HG02798 (cell line): Measurements from ENCODE around the gene MGAT4D.
"Not testable (repeated sequence)": the region's sequence is repeated elsewhere in the genome, so short reads cannot be mapped to it uniquely, and the experiment has no call there.

ENCODE experiments used
- ATAC-seq: cut with Tn5 transposase; IDR thresholded peaks from one replicate; pipeline ENCODE4 v1.9.1; 2021; ENCODE audit warnings: mild to moderate bottlenecking; ENCODE audit not compliant: unreplicated experiment, poor library complexity

MGAT4D gene

GRCh38 chr4:140444347-140444746 lies 53.7 kb downstream of the MGAT4D start:
- ATAC-seq: not testable (repeated sequence)

GRCh38 chr4:140439644-140440142 lies 58.4 kb downstream of the MGAT4D start:
- no peak for ATAC-seq

GRCh38 chr4:140427919-140428471 lies 70.1 kb downstream of the MGAT4D start:
- ATAC-seq: no peak

GRCh38 chr4:140427106-140427918 lies 70.8 kb downstream of the MGAT4D start, which contains the start of gene CLGN:
TSS of gene CLGN (minus strand) at chr4:140427648. CDS start at chr4:140413078, 14,570 bp downstream.
- ATAC-seq: peak; percentile 93

- peak; percentile 11 for ATAC-seq
These were observed 71.4 kb downstream of the MGAT4D start for GRCh38 chr4:140426610-140427105.

- no peak for ATAC-seq
These were observed 75.0 kb downstream of the MGAT4D start for GRCh38 chr4:140423106-140423505.

GRCh38 chr4:140413130-140413969 lies 84.7 kb downstream of the MGAT4D start:
- ATAC-seq: not testable (repeated sequence)

GRCh38 chr4:140408974-140409373 lies 89.1 kb downstream of the MGAT4D start:
- no peak for ATAC-seq

GRCh38 chr4:140406292-140406691 lies 91.8 kb downstream of the MGAT4D start:
- no peak for ATAC-seq

- no peak for ATAC-seq
These were observed 98.0 kb downstream of the MGAT4D start for GRCh38 chr4:140400111-140400510.

- ATAC-seq: no peak
These were observed 102.4 kb downstream of the MGAT4D start for GRCh38 chr4:140395668-140396067.
